Activated T-cell treated with anti-CD3 and anti-CD28 coated beads, Interleukin-2, amount 50 U/mL, for 24 hours (primary cell): ENCODE data around the gene KCNQ1.

Source experiments
- DNase-seq: peaks from one replicate; pipeline ENCODE4 v3.0.0-alpha.2; 2020
- H3K27ac Mint-ChIP-seq: 2 replicates; pipeline ENCODE4 v1.8.0; 2020; ENCODE audit warnings: mild to moderate bottlenecking, mixed read lengths
- H3K27me3 Mint-ChIP-seq: 2 replicates; pipeline ENCODE4 v1.8.0; 2020; ENCODE audit warnings: mixed read lengths
- H3K36me3 Mint-ChIP-seq: 2 replicates; pipeline ENCODE4 v1.8.0; 2020; ENCODE audit warnings: low read depth, mixed read lengths
- H3K4me1 Mint-ChIP-seq: 2 replicates; pipeline ENCODE4 v1.8.0; 2020; ENCODE audit warnings: low read depth, mixed read lengths
- H3K4me3 Mint-ChIP-seq: 2 replicates; pipeline ENCODE4 v1.8.0; 2020; ENCODE audit warnings: mild to moderate bottlenecking, moderate library complexity, mixed read lengths
- H3K9me3 Mint-ChIP-seq: 2 replicates; pipeline ENCODE4 v1.8.0; 2020; ENCODE audit warnings: mixed read lengths

KCNQ1 gene

DNA sequence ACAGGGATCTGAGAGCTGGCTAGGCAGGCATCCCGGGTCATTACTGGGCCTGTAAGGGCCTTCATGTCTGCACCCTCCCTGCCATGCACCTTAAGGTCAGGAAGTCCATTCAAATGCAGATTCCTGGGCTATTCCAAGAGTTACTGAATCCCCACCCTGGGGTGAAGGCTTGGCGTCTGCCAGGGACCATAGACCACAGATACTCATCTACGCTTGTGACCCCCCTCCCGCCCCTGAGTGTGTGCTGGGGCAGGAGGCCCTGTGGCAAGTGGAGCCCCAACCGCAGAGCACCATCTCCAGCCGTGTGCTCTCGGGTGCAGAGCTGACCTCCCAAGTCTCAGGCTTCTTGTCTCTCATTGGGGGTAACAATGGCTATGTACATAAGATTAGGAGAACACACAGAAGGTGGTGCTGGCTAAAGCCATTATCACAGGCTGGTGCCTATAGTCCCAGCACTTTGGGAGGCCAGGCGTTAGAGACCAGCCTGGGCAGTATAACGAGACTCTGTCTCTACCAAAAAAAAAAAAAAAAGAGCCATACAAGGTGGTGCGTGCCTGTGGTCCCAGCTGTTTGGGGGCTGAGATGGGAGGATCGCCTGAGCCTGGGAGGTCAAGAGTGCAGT lies 274.1 kb downstream of the KCNQ1 start:
- Mint-ChIP-seq H3K36me3 (no peaks in the 10 kb centered on the region), H3K4me1 (no peaks in the 10 kb centered on the region), H3K4me3 (no peak overlapping the region), H3K9me3 (no peaks in the 10 kb centered on the region), H3K27me3 (no peaks in the 10 kb centered on the region), H3K27ac (no peak overlapping the region)
- no peak for DNase-seq

DNA sequence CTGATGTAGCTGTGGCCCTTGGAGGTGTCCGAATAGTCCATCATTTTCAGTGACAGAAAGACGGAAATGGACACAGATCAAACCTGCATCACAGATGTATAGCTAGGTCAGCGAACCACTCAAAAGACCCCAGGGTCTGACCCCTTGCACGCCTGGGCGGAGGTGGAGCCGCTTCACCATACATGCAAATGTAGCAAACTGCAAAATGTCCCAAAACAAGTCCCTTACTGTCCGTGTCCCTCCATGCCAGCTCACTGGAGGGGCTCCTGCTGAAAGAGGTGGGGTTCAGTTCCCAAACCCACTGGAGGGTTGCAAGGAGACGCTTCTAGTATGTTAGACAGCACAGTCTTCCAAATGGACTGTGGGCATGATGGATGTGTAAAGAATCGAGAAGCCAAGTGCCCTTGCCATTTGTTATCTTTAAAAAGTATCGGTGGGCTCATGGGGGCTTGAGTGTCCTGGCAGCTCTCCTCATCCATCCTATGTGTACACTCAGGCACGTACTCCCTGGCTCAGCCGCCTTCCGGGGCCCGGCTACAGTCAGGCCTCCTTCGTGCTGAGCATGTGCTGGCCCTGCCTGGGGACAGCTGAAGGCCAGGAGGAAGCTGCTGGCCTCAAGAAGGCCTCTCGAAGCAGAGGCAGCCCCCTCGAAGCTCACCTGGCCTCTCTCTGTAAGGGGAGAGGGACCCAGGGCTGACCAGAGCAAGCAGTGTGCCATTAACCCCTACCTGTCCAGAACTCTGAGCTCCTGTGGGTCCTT lies 275.2 kb downstream of the KCNQ1 start:
- no peak for DNase-seq
- Mint-ChIP-seq H3K9me3 (no peaks in the 10 kb centered on the region), H3K4me1 (no peaks in the 10 kb centered on the region), H3K36me3 (no peaks in the 10 kb centered on the region), H3K27me3 (no peaks in the 10 kb centered on the region), H3K27ac (no peak overlapping the region), H3K4me3 (no peak overlapping the region)

DNA sequence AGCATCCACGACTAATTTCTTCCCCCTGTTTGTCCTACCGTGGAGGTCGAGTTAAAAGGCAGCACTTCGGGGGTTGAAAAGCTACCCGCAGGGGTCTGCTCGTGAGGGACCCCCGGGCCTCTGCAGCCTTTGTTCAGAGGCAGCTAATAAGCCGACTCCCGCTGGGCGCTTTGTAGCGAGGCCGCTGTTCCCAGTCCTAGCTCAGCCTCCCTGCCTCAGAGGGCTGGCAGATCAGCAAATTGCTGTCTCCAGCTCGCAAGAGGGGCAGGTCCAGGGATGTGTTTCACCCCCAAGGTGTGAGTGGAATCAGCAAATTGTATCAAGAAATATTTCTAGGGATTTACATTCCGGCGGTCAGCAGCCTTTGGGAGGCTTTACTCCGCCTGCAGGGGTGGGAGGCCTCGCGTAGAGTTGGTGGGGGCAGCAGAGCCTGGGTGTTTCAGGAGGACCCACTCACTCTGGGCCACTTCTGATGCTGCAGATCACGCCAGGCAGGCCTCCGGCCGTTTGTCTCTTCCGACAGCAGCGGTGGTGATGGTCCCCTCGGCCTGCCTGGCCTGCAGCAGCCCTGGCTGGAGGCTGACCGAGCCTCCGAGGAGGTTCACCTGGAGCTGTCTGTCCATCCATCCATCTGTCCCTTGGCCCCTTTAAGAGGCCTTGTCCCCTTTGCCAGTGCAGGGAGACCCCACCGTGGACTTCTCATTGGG lies 276.6 kb downstream of the KCNQ1 start:
- no peaks in the 10 kb centered on the region for H3K4me1 Mint-ChIP-seq
- H3K4me3 Mint-ChIP-seq: no peak overlapping the region
- no peaks in the 10 kb centered on the region for H3K36me3 Mint-ChIP-seq
- no peaks in the 10 kb centered on the region for H3K27me3 Mint-ChIP-seq
- no peak overlapping the region for H3K27ac Mint-ChIP-seq
- no peak for DNase-seq
- H3K9me3 Mint-ChIP-seq: no peaks in the 10 kb centered on the region

DNA sequence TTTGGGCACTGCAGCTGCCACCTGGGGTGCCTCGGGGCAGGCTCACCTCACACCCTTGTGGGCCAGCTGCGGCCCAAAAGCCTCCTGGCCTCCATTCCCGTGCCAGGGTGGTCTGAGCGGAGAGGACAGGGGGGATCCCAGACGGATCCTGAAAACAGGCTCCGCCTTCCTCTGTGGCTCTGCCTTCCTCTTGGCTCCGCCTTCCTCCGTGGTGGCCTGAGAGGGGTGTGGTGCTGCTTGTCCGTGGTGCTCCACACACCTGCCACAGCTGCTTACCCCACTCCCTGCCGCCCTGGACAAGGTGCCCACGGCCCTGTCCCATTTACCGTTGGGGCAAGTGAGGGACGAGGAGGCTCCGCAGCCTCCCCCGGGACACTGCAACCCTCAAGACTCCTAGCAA lies 278.1 kb downstream of the KCNQ1 start:
- Mint-ChIP-seq H3K4me3 (no peak overlapping the region), H3K27me3 (no peaks in the 10 kb centered on the region), H3K4me1 (no peaks in the 10 kb centered on the region), H3K9me3 (no peaks in the 10 kb centered on the region), H3K27ac (no peak overlapping the region), H3K36me3 (no peaks in the 10 kb centered on the region)
- no peak for DNase-seq

DNA sequence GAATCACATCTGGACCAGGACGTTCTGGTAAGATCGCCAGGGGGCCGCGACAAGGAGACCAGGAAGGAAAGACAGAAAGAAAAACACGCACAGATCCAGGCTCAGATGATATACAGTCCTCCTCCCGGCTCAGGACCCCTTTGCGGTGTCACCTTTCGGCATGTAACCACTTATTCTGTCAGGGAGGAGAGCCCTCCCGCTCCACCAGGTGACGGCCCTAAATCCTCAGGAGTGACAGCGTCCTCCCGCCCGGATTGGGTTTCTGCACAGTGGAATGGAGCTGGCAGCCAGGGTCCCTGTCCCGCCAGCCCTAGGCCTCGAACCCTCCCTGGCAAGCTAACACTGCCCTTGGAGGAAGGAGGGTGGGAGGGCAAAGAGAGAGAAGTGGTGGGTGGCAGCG lies 279.3 kb downstream of the KCNQ1 start:
- H3K27me3 Mint-ChIP-seq: no peaks in the 10 kb centered on the region
- H3K9me3 Mint-ChIP-seq: no peaks in the 10 kb centered on the region
- H3K4me3 Mint-ChIP-seq: no peak overlapping the region
- no peak overlapping the region for H3K27ac Mint-ChIP-seq
- H3K36me3 Mint-ChIP-seq: no peaks in the 10 kb centered on the region
- DNase-seq: no peak
- H3K4me1 Mint-ChIP-seq: no peaks in the 10 kb centered on the region

DNA sequence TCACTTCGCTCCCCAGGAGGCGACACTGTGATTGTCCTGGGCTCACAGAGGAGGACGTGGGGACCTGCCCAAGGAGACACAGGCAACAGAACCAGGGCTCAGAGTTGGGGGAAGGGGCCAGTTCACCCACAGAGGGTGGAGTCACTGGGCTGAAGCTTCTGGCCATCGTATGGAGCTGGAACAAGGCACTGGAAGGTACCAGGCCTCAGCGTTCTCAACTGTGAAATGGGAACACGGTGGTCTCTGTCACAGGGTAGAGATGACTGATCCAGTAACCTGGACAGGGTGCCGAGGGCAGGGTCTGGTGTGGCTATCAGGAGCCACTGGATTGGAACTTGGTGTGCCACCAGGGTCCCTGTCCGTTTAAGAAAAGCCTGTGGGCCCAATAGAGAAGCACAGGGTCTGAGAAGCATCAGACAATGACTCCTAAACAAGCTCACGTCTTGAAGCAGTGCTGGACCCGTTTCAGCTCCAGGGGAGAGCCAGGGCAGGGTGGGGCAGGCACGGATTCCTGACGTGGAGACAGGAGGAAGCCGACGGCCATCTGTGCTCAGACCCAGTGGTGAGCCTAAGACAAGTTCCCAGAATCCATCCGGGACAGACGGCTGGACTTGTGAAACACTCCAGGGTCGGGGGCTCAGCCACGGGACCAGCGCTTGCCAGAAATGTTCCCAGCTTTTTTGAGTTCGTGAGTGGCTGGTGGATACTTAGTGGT lies 280.0 kb downstream of the KCNQ1 start:
- DNase-seq: no peak
- no peaks in the 10 kb centered on the region for H3K4me1 Mint-ChIP-seq
- no peaks in the 10 kb centered on the region for H3K9me3 Mint-ChIP-seq
- no peak overlapping the region for H3K4me3 Mint-ChIP-seq
- no peaks in the 10 kb centered on the region for H3K27me3 Mint-ChIP-seq
- no peaks in the 10 kb centered on the region for H3K36me3 Mint-ChIP-seq
- H3K27ac Mint-ChIP-seq: no peak overlapping the region

DNA sequence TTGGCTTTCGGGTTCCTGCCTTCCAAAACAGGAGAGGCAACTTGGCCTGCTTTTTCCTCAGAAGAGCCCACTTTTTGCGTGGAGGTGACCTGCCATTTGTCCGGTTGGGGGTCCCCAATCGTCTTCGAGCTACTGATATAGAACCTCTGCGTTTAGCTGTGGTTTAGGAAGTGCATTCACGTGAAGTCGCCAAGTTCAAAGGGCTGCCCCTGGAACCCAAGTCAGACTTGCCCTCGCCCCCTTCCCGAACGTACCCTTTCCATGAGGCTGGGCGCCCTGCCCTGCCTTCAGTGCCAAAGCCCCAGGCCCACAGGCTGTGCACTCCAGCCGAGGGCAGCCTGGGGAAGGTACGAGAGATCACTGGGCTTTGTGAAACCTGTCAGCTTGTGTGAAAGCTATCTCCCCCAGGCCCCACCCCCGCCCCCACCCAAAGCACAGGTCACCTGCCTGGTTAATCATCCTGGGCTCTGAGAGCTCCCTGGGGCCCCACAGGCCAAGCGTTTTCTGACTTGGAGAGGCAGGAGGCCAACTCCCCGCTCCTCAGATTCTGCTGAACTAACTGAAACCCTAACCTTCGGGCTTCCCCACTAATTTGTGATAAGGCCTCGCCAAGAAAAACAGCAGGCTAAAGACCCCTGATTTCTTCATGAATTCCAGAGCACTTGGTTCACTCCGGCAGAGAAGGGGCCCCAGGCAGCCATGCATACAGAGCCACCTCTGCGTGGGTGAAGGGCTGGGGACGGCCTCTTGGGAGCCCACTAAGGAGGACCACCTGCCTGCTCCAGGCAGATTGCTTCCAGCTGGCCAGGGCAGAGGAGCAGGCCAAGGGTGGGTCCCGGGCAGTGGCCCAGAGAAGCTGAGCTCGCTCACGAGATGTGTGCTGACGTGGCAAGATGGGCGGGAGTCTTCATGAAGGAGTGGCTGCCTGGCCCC lies 280.8 kb downstream of the KCNQ1 start:
- H3K4me1 Mint-ChIP-seq: no peaks in the 10 kb centered on the region
- no peak overlapping the region for H3K4me3 Mint-ChIP-seq
- no peaks in the 10 kb centered on the region for H3K9me3 Mint-ChIP-seq
- DNase-seq: no peak
- no peaks in the 10 kb centered on the region for H3K27me3 Mint-ChIP-seq
- no peaks in the 10 kb centered on the region for H3K36me3 Mint-ChIP-seq
- no peak overlapping the region for H3K27ac Mint-ChIP-seq

DNA sequence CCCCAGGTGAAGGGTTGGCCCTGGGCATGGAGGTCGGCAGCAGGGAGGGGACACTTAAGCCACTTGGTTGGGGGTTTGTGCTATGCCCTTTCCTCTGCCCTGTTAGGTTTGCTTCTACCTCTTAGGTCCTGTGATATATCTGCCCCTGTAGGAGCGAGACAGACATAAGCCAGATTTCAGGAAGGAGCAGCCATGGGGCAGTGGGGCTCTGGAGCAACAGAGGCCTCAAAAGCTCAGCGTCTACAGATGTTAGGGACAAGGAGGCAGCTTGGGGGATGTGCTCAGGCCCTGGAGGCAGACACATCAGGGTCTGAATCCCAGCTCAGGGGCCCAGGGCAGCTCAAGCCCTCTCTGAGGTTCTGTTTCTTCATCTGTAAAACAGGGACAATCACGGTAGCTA lies 282.2 kb downstream of the KCNQ1 start:
- Mint-ChIP-seq H3K36me3 (no peaks in the 10 kb centered on the region), H3K4me3 (no peak overlapping the region), H3K4me1 (no peaks in the 10 kb centered on the region), H3K27ac (no peak overlapping the region), H3K9me3 (no peaks in the 10 kb centered on the region), H3K27me3 (no peaks in the 10 kb centered on the region)
- DNase-seq: no peak

DNA sequence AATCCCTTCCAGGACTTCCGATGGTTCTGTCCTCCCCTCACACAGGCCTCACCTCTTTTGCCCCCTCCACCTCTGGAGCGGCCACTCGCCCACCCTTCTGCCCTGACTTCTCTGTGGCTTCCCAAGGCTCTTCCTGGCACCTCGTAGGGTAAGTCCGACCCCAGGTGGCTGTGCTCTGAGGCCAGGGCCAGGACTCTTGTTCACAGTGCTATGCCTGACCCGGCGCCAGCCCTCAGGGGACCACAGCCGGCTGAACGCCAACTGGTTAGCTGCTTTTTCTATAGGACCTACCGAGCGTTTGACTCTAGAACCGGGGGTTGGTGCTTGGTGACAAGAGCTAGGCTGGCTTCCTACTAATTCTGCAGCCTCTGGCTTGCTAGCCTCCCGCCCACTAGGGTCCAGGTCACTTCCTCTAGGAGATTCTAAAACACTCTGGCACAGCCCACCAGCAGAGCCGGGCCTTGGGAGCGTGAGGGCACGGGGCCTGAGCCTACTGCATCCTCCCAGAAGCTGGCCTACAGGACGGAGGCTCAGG lies 283.4 kb downstream of the KCNQ1 start:
- Mint-ChIP-seq H3K4me3 (no peak overlapping the region), H3K9me3 (no peaks in the 10 kb centered on the region), H3K27ac (no peak overlapping the region), H3K27me3 (no peaks in the 10 kb centered on the region), H3K36me3 (no peaks in the 10 kb centered on the region), H3K4me1 (no peaks in the 10 kb centered on the region)
- DNase-seq: no peak

DNA sequence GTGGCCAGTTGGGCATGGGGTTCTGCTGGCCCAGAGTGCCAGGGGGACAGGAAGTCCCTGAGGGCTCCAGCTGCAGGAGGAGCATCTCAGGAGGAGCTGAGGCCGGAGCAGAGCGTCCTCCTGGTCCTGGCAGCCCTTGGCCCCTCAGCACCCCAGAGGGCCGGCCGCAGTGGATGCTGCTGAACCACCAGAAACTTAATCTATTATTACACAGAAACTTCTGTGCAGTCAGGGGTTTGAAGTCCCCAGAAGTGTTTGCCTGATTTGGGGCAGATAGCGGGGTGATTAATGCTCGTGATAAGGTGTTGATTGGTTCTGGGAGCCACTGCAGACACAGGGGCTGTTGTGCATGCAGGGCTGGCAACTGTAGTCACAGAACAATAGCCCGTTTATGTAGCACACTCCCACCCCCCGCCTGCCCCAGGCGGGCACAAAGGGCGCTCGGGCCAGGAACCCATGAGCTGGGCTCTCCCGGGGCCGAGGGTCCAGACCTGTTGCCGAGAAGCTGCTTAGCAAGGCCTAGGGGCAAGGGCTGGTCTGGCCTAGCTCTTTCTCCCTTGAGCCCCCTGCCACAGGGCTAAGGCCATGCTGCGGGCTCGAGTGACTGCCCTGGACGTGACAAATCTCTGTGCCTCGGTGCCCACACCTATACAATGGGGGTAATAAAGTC lies 284.0 kb downstream of the KCNQ1 start:
- no peak overlapping the region for H3K27ac Mint-ChIP-seq
- H3K36me3 Mint-ChIP-seq: no peaks in the 10 kb centered on the region
- no peaks in the 10 kb centered on the region for H3K9me3 Mint-ChIP-seq

DNA sequence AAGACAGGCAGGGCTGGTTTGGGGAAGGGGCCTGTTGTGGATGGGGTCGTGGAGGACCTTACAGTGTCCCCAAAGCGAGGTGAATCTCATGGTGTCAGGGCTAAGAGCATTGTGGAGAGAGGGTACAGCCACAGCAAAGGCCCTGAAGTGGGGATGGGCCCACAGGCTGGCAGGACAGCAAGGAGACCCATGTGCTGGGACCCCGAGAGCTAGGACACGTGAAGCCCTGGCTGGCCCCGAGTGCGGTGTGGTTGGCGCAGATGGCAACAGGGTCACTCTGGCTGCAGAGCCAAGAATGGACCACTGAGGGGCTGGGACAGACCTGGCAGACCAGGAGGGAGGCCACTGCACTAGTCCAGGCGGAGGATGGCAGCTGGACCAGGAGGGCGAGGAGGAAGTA lies 285.0 kb downstream of the KCNQ1 start:
- Mint-ChIP-seq H3K27me3 (no peaks in the 10 kb centered on the region), H3K9me3 (no peaks in the 10 kb centered on the region), H3K27ac (no peak overlapping the region), H3K4me3 (no peak overlapping the region), H3K4me1 (no peaks in the 10 kb centered on the region), H3K36me3 (no peaks in the 10 kb centered on the region)
- no peak for DNase-seq

More for the DNA sequence above, 284.0 kb downstream of the KCNQ1 start:
- DNase-seq: no peak
- Mint-ChIP-seq H3K4me1 (no peaks in the 10 kb centered on the region), H3K27me3 (no peaks in the 10 kb centered on the region), H3K4me3 (no peak overlapping the region)

DNA sequence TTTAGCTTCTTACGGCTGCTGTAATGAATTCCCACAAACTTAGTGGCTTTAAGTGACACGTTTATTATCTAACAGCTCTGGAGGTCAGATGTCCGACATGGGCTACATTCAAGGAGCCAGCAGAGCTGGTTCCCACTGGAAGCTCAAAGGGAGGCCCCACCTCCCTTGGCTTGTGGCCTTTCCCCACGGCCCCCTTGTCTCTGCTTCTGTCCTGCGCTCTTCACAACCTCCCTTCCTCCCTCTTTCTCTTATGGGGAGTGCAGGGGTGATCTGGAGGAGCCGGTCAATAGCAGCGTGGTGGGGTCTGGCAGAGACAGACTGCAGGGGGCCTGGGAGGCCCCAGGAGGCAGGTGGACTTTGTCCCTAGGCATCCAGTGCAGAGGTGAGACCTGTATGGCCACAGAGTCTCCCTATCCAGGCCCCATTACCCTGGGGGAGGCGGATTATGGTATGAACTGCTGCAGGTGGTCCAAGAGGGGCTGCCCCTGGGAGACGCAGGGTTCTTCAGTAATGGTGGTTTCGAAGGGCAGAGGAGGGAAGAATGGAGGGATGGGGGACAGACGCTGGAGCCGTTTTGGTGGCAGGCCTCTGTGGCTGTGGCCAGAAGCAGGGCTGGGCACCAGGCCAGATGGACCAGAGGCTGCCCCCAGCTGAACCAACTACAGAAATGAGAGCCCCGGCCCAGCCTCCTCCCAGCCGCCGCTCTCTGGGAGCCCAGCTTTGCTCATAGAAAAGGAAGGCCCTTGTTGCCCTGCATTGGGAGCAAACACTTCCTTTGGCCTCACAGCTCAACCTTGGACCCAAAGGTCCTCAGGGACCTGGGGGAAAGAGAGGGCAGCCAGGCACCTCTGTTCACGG lies 285.7 kb downstream of the KCNQ1 start:
- Mint-ChIP-seq H3K4me1 (no peaks in the 10 kb centered on the region), H3K27ac (no peak overlapping the region), H3K27me3 (no peaks in the 10 kb centered on the region), H3K36me3 (no peaks in the 10 kb centered on the region), H3K9me3 (no peaks in the 10 kb centered on the region), H3K4me3 (no peak overlapping the region)
- no peak for DNase-seq
